HFF-Myc (cell line): ENCODE measurements around the gene KCNJ6.

Experiments used
- DNase-seq: peaks from one replicate; pipeline ENCODE4 v3.0.0-alpha.2; 2011; ENCODE audit warnings: low read depth; ENCODE audit errors: extremely low read depth
- H3K4me3 ChIP-seq: replicated peaks from 2 replicates; pipeline ENCODE4 v1.5.1; 2011; ENCODE audit warnings: low read depth, mild to moderate bottlenecking, control low read depth, low read length
- TF ChIP-seq, protein P1 (sequence below): IDR thresholded peaks from 2 replicates; pipeline ENCODE4 v1.5.1; 2012; ENCODE audit warnings: mild to moderate bottlenecking, low read depth, low read length, control low read depth; ENCODE audit errors: missing control alignments

Gene KCNJ6

DNA sequence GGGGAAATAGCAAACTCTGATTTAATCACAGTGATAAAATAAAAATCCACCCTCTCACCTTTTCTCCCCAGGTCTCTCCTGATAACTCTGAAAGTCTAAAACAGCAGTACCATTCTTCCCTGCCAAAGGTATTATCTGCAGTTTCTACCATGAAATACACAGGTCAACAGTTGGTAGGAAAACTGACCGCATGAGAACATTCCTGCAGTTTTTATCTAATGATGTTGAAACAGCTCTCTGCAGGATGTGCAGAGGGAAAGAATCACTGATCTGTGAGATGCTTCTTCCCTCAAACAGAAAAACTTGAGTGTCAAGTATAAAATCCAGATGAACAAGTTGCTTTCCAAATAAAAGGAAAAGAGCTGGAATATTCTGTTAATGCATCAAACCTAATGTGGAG, 39.1 kb downstream of the KCNJ6 start:
- TF ChIP-seq, protein P1, sequence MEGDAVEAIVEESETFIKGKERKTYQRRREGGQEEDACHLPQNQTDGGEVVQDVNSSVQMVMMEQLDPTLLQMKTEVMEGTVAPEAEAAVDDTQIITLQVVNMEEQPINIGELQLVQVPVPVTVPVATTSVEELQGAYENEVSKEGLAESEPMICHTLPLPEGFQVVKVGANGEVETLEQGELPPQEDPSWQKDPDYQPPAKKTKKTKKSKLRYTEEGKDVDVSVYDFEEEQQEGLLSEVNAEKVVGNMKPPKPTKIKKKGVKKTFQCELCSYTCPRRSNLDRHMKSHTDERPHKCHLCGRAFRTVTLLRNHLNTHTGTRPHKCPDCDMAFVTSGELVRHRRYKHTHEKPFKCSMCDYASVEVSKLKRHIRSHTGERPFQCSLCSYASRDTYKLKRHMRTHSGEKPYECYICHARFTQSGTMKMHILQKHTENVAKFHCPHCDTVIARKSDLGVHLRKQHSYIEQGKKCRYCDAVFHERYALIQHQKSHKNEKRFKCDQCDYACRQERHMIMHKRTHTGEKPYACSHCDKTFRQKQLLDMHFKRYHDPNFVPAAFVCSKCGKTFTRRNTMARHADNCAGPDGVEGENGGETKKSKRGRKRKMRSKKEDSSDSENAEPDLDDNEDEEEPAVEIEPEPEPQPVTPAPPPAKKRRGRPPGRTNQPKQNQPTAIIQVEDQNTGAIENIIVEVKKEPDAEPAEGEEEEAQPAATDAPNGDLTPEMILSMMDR = no peak
- H3K4me3 ChIP-seq = no peak overlapping the region
- no peak for DNase-seq

DNA sequence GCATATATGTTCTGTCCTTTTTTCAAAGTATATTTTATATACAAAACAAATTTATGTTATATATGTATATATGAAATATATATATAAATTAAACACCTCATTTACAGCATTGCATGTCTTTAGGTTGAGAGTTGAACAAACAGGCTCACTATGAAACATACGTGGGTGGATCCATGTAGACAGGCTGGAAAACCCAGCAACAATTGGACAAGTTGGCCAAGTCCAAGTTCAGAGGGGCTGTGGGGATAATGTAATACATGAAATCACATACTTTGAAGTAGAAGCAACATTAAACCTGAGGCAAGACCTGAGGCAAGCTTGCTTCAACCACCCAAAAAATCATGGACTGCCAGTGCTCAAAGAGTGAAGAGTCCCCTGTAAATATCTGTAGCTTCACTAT, 39.7 kb downstream of the KCNJ6 start:
- TF ChIP-seq, protein P1 = no peak
- H3K4me3 ChIP-seq = no peak overlapping the region
- no peak for DNase-seq

DNA sequence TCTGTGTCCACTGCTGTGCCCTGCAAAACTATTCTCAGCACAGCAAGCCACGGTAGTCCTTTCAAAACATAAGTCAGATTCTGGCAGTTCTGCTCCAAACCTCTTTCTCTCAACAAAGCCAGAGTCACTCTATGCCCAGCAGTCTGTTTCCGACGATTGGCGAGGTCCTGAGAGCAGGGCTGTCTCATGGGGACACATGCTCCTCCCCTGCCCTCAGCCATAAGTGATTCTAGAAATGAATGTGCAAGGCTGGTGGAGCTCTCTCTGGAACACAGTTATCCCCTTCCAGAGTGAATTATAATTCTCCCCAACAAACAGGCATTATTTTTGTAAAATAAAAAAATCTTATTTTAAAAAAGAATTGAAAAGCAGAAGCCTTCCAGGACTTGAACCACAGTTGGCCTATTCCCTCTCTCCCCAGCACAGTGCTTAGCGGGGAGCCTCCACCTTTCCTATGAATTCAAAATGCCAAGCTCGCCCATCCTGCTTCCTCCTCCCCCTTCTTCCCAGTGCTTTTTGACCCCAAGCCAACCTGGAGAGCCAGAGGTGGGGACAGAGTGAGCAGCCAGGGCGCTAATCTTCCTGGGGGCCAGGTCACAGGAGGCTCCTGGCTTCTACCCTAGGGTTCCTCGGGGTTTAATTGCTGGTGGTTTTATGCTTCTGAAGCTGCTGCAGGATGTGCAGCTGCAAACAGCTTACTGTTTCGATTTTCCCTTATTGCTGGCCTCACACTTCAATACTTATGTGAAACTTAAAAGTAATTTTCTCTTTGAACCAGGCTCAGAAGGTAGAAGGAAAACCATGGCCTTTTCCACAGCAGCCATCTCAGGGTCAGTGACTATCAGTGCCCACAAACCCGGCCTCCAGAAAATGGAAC, 41.1 kb downstream of the KCNJ6 start:
- TF ChIP-seq, protein P1 = no peak
- no peak for DNase-seq
- no peak overlapping the region for H3K4me3 ChIP-seq

DNA sequence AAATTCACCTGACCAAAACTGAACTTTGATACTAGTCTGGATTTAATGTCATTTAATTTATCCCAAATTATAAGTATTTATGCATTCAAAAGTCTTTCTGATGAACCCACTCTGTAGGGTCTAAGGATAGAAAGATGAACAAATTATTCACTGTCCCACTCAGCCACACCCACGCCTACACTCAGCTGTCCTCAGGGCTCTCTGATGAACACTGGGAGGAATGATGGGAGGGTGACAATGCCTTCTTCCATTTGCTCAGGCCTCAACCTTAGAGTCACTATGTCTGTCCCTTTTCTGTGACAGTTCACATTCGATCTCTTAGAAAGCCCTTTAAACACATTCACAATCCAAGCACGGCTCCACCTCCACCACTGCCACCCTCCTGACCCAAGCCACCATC, 41.8 kb downstream of the KCNJ6 start:
- no peak for DNase-seq
- TF ChIP-seq, protein P1 = no peak

GRCh38 chr21:37873655-37874054, 42.6 kb downstream of the KCNJ6 start:
- H3K4me3 ChIP-seq = no peak overlapping the region
- DNase-seq = no peak

More for the DNA sequence above, 41.8 kb downstream of the KCNJ6 start:
- H3K4me3 ChIP-seq = no peak overlapping the region

GRCh38 chr21:37871121-37871862, 45.0 kb downstream of the KCNJ6 start:
- H3K4me3 ChIP-seq = no peak overlapping the region
- DNase-seq = peak; percentile 39
- TF ChIP-seq, protein P1 = no peak

More at GRCh38 chr21:37873655-37874054, 42.6 kb downstream of the KCNJ6 start:
- TF ChIP-seq, protein P1 = no peak
